Vagina (tissue), 2 donors: ENCODE measurements around the gene CBFA2T2.

Experiments
- CTCF ChIP-seq, 3 experiments: fragments of 450-650 bp in 2 of 3; fragments of 200-600 bp in 1 of 3; sonication (generic) in 1 of 3; IDR thresholded peaks; one replicate each; pipeline ENCODE4 v1.5.1; 2017 to 2019; ENCODE audit warnings: antibody characterized with exemption in 3 of 3, mild to moderate bottlenecking in 2 of 3, moderate library complexity in 2 of 3
- POLR2A ChIP-seq, 2 donors: fragments of 450-650 bp; IDR thresholded peaks; one replicate each; pipeline ENCODE4 v1.6.1; 2017; ENCODE audit warnings: antibody characterized with exemption in 2 of 2, mild to moderate bottlenecking in 2 of 2, moderate library complexity in 2 of 2

DNA sequence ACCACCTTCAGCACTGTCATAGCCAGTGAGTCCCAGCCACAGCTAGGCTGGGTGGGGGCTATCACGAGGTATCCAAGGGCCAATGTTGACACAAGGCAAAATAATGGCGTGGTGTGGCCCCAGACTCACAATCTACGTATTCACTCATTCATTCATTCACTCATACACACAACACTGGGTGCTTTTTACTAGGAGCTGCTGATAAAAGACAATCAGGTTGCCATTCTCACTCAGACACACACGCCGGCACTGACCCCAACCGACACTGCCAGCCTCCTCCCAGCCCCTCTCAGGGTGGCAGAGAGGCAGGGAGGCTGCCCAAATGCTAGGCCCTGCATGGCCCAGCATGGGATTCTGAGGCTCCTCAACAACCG, 170.8 kb downstream of the CBFA2T2 start:
- TF ChIP-seq CTCF (IDR thresholded peaks at IDR 0.05) (no peak), POLR2A (IDR thresholded peaks at IDR 0.05) (no peak)
